ENCODE measurements around the gene ATOX1.

DNA sequence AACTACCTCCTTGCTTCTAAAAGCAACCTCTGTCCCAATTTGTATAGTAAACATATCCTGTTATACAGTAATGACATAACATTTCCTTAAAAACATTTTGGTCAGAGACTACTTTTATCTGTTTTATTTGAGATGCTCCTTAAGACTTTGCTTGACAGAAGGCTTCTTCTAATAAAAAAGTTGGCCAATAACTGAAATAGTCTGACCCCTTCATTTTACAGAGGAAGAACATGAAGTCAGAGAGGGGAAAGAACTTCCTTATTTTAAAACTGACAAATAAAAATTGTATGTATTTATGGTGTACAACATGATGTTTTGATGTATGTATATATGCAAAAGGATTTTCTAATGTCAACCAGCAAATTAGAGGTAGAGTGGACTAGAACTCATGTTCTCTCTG lies 35.9 kb downstream of the ATOX1 start:
- TF ChIP-seq, protein P1, sequence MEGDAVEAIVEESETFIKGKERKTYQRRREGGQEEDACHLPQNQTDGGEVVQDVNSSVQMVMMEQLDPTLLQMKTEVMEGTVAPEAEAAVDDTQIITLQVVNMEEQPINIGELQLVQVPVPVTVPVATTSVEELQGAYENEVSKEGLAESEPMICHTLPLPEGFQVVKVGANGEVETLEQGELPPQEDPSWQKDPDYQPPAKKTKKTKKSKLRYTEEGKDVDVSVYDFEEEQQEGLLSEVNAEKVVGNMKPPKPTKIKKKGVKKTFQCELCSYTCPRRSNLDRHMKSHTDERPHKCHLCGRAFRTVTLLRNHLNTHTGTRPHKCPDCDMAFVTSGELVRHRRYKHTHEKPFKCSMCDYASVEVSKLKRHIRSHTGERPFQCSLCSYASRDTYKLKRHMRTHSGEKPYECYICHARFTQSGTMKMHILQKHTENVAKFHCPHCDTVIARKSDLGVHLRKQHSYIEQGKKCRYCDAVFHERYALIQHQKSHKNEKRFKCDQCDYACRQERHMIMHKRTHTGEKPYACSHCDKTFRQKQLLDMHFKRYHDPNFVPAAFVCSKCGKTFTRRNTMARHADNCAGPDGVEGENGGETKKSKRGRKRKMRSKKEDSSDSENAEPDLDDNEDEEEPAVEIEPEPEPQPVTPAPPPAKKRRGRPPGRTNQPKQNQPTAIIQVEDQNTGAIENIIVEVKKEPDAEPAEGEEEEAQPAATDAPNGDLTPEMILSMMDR (conservative IDR thresholded peaks at IDR 0.05; ENCODE audit: low read depth in 2 of 2) = no peak
- TF ChIP-seq ZNF462 (CRISPR knock-in tag; IDR thresholded peaks at IDR 0.05) = no peak
- no peak for TF ChIP-seq REST (IDR thresholded peaks at IDR 0.05; ENCODE audit: unreplicated experiment)
- TF ChIP-seq EZH2 (IDR thresholded peaks at IDR 0.05; ENCODE audit: low read depth, unreplicated experiment) = no peak
- TF ChIP-seq NANOG (IDR thresholded peaks at IDR 0.05; ENCODE audit: borderline replicate concordance) = no peak
- no peak for TF ChIP-seq POLR2AphosphoS5 (IDR thresholded peaks at IDR 0.05; ENCODE audit: low read depth)
- no peak for TF ChIP-seq EZH2phosphoT487 (IDR thresholded peaks at IDR 0.05; ENCODE audit: unreplicated experiment)
- TF ChIP-seq STAT1 (IDR thresholded peaks at IDR 0.05; ENCODE audit: unreplicated experiment) = no peak
- no peak for TF ChIP-seq CREB1 (CRISPR knock-in tag; IDR thresholded peaks at IDR 0.05; ENCODE audit: low read depth)
- no peak for TF ChIP-seq ZNF114 (CRISPR knock-in tag; IDR thresholded peaks at IDR 0.05)
- no peak for TF ChIP-seq JUNB (IDR thresholded peaks at IDR 0.05; ENCODE audit: unreplicated experiment)
- no peak for TF ChIP-seq ZNF331 (CRISPR knock-in tag; IDR thresholded peaks at IDR 0.05; ENCODE audit: low read depth)

Measured in GM23338 (cell line).